Naive B cell (primary cell): Measurements from ENCODE around the gene METTL25. TPM values are rescaled to one million over a fixed set of nuclear protein-coding genes. Genes with fewer than 3 reads are reported as not detected.

Experiments used
- ATAC-seq, 2 donors: fragments of 150-1000 bp; cut with Tn5 transposase; 2 replicates each; pipeline ENCODE4 v1.10.0; 2021; ENCODE audit warnings: low read depth in 2 of 2, mild to moderate bottlenecking in 2 of 2, moderate library complexity in 2 of 2
- DNase-seq: peaks from one replicate; pipeline ENCODE4 v3.0.0; 2022
- H3K27ac Mint-ChIP-seq, 6 donors: one replicate each; pipeline ENCODE4 v1.8.0; 2020 to 2022; ENCODE audit warnings: mild to moderate bottlenecking in 6 of 6, mixed read lengths in 6 of 6, moderate library complexity in 5 of 6, inconsistent platforms in 2 of 6
- H3K27me3 Mint-ChIP-seq, 3 donors: one replicate each; pipeline ENCODE4 v1.8.0; 2021 to 2022; ENCODE audit warnings: mixed read lengths in 3 of 3, mild to moderate bottlenecking in 1 of 3
- H3K36me3 Mint-ChIP-seq, 2 donors: one replicate each; pipeline ENCODE4 v1.8.0; 2020 to 2022; ENCODE audit warnings: mixed read lengths in 2 of 2, inconsistent platforms in 1 of 2, mild to moderate bottlenecking in 1 of 2
- H3K4me1 Mint-ChIP-seq, 3 donors: one replicate each; pipeline ENCODE4 v1.8.0; 2020 to 2022; ENCODE audit warnings: mixed read lengths in 3 of 3, inconsistent platforms in 1 of 3, mild to moderate bottlenecking in 1 of 3, moderate library complexity in 1 of 3
- H3K4me3 Mint-ChIP-seq, 8 donors: one replicate each; pipeline ENCODE4 v1.8.0; 2020 to 2022; ENCODE audit warnings: mild to moderate bottlenecking in 8 of 8, mixed read lengths in 8 of 8, moderate library complexity in 8 of 8, inconsistent platforms in 2 of 8
- H3K9me3 Mint-ChIP-seq, 7 donors: one replicate each; pipeline ENCODE4 v1.8.0; 2020 to 2022; ENCODE audit warnings: mixed read lengths in 7 of 7, mild to moderate bottlenecking in 5 of 7, inconsistent platforms in 2 of 7, moderate library complexity in 1 of 7
- polyA plus RNA-seq, 6 donors: library from polyadenylated mRNA; unstranded; fragments of 300-500 nt; fragmentation: Illumina TruSeq; gene quantifications; one replicate each; pipeline ENCODE4 v1.2.3, GENCODE V29; 2021; ENCODE audit warnings: low read depth in 6 of 6

Gene METTL25
- polyA plus RNA-seq, 6 donors from 2014 or later = 4.4 to 15.6 (median 14.5) TPM

DNA sequence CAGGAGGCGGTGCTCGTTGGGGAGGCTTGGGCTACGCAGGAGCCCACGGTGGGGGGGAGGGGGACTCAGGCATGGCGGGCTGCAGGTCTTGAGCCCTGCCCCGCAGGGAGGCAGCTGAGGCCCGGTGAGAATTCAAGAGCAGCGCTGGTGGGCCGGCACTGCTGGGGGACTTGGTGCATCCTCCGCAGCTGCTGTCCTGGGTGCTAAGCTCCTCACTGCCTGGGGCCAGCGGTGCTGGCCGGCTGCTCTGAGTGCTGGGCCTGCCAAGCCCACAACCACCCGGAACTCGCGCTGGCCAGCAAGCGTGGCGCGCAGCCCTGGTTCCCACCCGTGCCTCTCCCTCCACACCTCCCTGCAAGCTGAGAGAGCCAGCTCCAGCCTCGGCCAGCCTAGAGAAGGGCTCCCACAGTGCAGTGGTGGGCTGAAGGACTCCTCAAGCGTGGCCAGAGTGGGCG lies 3.2 kb downstream of the METTL25 start:
- DNase-seq = no peak
- no peak overlapping the region for H3K27ac Mint-ChIP-seq

GRCh38 chr12:82363990-82364389 lies 5.7 kb downstream of the METTL25 start:
- Mint-ChIP-seq H3K36me3 (peaks cover 7 to 16% of the 10 kb centered on the region in 2 donors), H3K27me3 (no peaks in the 10 kb centered on the region), H3K4me3 (no peak overlapping the region), H3K27ac (no peak overlapping the region), H3K9me3 (peaks cover 0 to 3% (median 0%) of the 10 kb centered on the region in 7 donors), H3K4me1 (peaks cover 19 to 28% (median 20%) of the 10 kb centered on the region in 3 donors)
- ATAC-seq (no peak), DNase-seq (no peak)

More for the DNA sequence above, 3.2 kb downstream of the METTL25 start:
- H3K4me3 Mint-ChIP-seq = no peak overlapping the region
- no peaks in the 10 kb centered on the region for H3K9me3 Mint-ChIP-seq
- H3K4me1 Mint-ChIP-seq = peaks cover 26 to 41% (median 34%) of the 10 kb centered on the region in 3 donors
- H3K36me3 Mint-ChIP-seq = peaks cover 16 to 18% of the 10 kb centered on the region in 2 donors
- no peaks in the 10 kb centered on the region for H3K27me3 Mint-ChIP-seq
- ATAC-seq = no peak

DNA sequence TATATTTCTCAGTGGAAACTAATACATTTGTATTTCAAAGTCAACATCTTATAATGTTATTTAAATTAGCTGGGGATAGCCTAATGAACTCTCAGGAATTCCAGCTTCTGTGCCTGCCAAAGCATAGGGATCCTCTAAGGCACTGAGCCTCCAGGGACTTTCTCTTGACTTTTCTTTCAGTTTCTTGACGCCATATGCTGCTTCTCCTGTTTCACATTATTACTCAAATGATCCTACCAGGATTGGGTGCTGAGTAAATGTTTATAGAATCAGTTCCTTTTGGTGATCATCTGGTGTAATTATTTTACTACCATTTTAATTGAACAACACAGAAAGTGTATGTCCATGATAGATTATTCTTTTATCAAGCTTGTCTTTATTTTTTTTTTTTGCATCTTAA lies 7.9 kb downstream of the METTL25 start:
- Mint-ChIP-seq H3K9me3 (peaks cover 0 to 11% (median 3%) of the 10 kb centered on the region in 7 donors), H3K4me3 (no peak overlapping the region), H3K27me3 (no peaks in the 10 kb centered on the region), H3K27ac (peak overlapping the region in 1 of 6 donors; percentile 44), H3K36me3 (peaks cover 7 to 18% of the 10 kb centered on the region in 2 donors), H3K4me1 (peaks cover 7 to 17% (median 13%) of the 10 kb centered on the region in 3 donors)
- DNase-seq (no peak), ATAC-seq (no peak)

DNA sequence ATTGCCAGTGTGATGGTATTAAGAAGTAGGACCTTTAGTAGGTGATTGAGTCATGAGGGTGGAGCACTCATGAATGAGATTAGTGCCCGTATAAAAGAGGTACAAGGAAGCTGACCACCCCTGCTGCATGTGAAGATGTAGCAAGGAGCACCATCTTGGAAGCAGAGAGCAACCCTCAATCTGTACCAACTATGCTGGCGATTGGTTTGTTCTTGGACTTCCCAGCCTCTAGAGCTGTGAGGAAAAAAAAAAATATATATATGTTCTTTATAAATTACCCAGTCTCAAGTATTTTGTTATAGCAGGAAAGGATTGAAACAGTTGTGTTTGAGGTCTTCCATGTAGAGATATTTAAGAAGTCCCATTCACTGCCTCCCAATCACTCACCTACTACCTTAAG lies 16.9 kb downstream of the METTL25 start:
- Mint-ChIP-seq H3K27me3 (no peaks in the 10 kb centered on the region), H3K36me3 (peaks cover 30 to 38% of the 10 kb centered on the region in 2 donors), H3K4me3 (no peak overlapping the region), H3K4me1 (no peaks in the 10 kb centered on the region), H3K9me3 (peaks cover 7 to 23% (median 15%) of the 10 kb centered on the region in 7 donors), H3K27ac (no peak overlapping the region)
- no peak for ATAC-seq
- DNase-seq = no peak

DNA sequence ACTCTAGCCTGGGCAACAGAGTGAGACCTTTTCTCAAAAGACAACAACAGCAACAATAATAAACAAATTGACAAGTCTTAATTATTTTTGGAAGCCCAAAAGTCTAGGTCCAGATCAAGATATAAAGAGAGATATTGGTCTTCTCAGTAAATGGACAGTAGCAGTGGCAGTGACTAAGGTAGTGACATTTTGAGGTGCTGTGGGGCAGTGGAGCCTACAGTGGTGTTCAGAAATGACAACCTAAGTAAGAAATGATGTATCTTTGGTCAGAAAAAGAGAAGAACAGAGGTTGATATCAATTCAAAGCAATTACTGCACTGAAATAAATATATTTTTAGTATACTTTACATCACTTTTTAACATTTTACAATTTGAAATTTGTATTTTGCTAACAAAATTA lies 20.7 kb downstream of the METTL25 start:
- H3K9me3 Mint-ChIP-seq = peaks cover 4 to 15% (median 8%) of the 10 kb centered on the region in 7 donors
- H3K36me3 Mint-ChIP-seq = peaks cover 12 to 22% of the 10 kb centered on the region in 2 donors
- H3K27ac Mint-ChIP-seq = no peak overlapping the region
- no peak overlapping the region for H3K4me3 Mint-ChIP-seq
- DNase-seq (no peak), ATAC-seq (no peak)
- H3K4me1 Mint-ChIP-seq = peaks cover 0 to 3% (median 0%) of the 10 kb centered on the region in 3 donors
- no peaks in the 10 kb centered on the region for H3K27me3 Mint-ChIP-seq

DNA sequence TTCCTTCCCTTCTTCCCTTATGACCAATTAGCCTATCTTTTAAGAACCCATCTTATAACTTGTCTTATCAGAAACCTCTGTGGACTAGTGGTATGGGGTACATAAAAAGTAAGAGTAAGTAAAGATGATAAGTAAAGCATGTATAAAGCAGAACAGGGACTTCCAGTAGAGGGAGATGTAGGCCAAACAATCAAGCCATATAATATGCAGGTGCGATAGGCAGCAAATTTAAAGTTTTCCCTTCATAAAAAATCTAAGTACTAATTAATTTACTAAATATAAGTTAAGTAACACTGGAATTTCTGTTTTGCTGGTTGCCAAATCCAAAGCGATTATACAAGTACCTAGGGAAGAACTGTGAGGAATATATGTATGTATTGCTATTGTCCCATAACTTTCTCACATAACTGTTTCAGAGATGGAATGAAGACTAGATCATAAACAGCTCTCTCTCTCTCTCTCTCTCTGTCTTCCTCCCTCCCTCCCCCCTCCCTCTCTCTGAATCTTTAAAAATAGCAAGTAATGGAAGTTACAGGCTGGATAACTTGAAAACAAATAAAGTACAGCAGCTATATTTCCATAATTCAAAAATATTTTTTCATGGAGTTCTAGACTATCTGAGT lies 25.7 kb downstream of the METTL25 start:
- ATAC-seq = no peak
- Mint-ChIP-seq H3K4me3 (no peak overlapping the region), H3K9me3 (peaks cover 0 to 7% (median 0%) of the 10 kb centered on the region in 7 donors), H3K27ac (peak overlapping the region in 1 of 6 donors; percentile 71), H3K27me3 (no peaks in the 10 kb centered on the region), H3K36me3 (peaks cover 0 to 12% of the 10 kb centered on the region in 2 donors), H3K4me1 (peaks cover 0 to 3% (median 0%) of the 10 kb centered on the region in 3 donors)
- no peak for DNase-seq

GRCh38 chr12:82398879-82399278 lies 40.5 kb downstream of the METTL25 start:
- H3K36me3 Mint-ChIP-seq = peaks cover 10 to 32% of the 10 kb centered on the region in 2 donors
- H3K27ac Mint-ChIP-seq = no peak overlapping the region
- no peak overlapping the region for H3K4me3 Mint-ChIP-seq
- no peak for ATAC-seq
- DNase-seq = no peak
- no peaks in the 10 kb centered on the region for H3K4me1 Mint-ChIP-seq
- H3K27me3 Mint-ChIP-seq = no peaks in the 10 kb centered on the region
- no peaks in the 10 kb centered on the region for H3K9me3 Mint-ChIP-seq

DNA sequence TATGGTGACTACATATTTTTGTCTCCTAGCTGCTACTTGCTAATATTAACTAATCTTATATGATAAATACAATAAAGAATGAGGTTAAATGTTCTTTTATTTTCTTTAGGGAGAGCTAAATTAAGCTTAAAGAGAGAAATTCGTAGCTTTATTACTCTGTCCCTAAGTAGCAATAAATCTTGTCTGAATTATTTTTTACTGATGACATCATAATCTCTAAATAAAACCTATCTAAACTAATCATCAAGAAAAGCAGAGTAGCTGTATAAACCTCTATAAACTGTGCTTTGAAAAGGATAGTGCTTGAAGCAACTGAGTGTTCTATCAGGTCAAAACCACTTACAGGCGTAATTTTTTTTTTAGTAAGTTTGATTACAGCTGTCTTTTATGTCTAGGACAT lies 42.5 kb downstream of the METTL25 start:
- no peaks in the 10 kb centered on the region for H3K27me3 Mint-ChIP-seq
- H3K4me3 Mint-ChIP-seq = no peak overlapping the region
- no peak for ATAC-seq
- no peak for DNase-seq
- no peak overlapping the region for H3K27ac Mint-ChIP-seq
- peaks cover 7 to 39% of the 10 kb centered on the region in 2 donors for H3K36me3 Mint-ChIP-seq
- H3K4me1 Mint-ChIP-seq = no peaks in the 10 kb centered on the region
- H3K9me3 Mint-ChIP-seq = no peaks in the 10 kb centered on the region

- Mint-ChIP-seq H3K36me3 (peaks cover 21 to 40% of the 10 kb centered on the region in 2 donors), H3K27me3 (no peaks in the 10 kb centered on the region), H3K27ac (no peak overlapping the region), H3K4me3 (no peak overlapping the region), H3K4me1 (no peaks in the 10 kb centered on the region), H3K9me3 (no peaks in the 10 kb centered on the region)
- no peak for DNase-seq
- ATAC-seq = no peak
These were observed 48.3 kb downstream of the METTL25 start for GRCh38 chr12:82406651-82407050.

- Mint-ChIP-seq H3K36me3 (peaks cover 21 to 40% of the 10 kb centered on the region in 2 donors), H3K9me3 (no peaks in the 10 kb centered on the region), H3K4me3 (no peak overlapping the region), H3K27me3 (no peaks in the 10 kb centered on the region), H3K27ac (peak overlapping the region in 1 of 6 donors; percentile 73), H3K4me1 (no peaks in the 10 kb centered on the region)
- DNase-seq = no peak
- ATAC-seq = no peak
These were observed 49.2 kb downstream of the METTL25 start for GRCh38 chr12:82407481-82407880.

- Mint-ChIP-seq H3K27me3 (no peaks in the 10 kb centered on the region), H3K36me3 (peaks cover 21 to 40% of the 10 kb centered on the region in 2 donors), H3K9me3 (no peaks in the 10 kb centered on the region), H3K4me3 (no peak overlapping the region), H3K27ac (no peak overlapping the region), H3K4me1 (no peaks in the 10 kb centered on the region)
- DNase-seq (no peak), ATAC-seq (no peak)
These were observed 50.5 kb downstream of the METTL25 start for GRCh38 chr12:82408844-82409243.

GRCh38 chr12:82411546-82412230 lies 53.4 kb downstream of the METTL25 start:
- Mint-ChIP-seq H3K27ac (no peak overlapping the region), H3K9me3 (no peaks in the 10 kb centered on the region), H3K27me3 (no peaks in the 10 kb centered on the region), H3K4me3 (no peak overlapping the region), H3K36me3 (peaks cover 14 to 31% of the 10 kb centered on the region in 2 donors), H3K4me1 (no peaks in the 10 kb centered on the region)
- no peak for ATAC-seq
- DNase-seq = no peak

GRCh38 chr12:82412246-82412645 lies 53.9 kb downstream of the METTL25 start:
- no peak for ATAC-seq
- no peaks in the 10 kb centered on the region for H3K9me3 Mint-ChIP-seq
- peaks cover 12 to 29% of the 10 kb centered on the region in 2 donors for H3K36me3 Mint-ChIP-seq

DNA sequence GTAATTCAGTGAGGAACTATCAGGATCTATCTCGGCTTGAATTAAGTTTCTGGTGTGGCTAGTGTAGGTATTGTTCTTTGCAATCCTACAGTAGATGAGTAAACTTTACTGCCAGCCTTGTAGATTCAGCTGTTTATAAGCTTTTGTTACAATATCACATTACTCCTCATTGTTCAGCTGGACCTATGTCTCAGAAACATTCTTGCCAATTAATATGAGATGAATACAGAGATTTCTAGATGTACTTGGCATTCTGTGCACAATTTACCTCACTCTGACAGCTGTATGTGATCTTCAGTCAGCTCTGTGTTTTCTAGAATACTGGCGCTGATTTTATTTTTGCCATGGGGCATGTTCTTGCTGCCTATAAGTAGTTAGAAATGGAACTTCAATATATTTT lies 55.7 kb downstream of the METTL25 start:
- DNase-seq (no peak), ATAC-seq (no peak)
- no peak overlapping the region for H3K4me3 Mint-ChIP-seq
- H3K9me3 Mint-ChIP-seq = peaks cover 0 to 6% (median 0%) of the 10 kb centered on the region in 7 donors
- no peaks in the 10 kb centered on the region for H3K4me1 Mint-ChIP-seq
- H3K36me3 Mint-ChIP-seq = peaks cover 17 to 27% of the 10 kb centered on the region in 2 donors
- H3K27me3 Mint-ChIP-seq = no peaks in the 10 kb centered on the region
- H3K27ac Mint-ChIP-seq = no peak overlapping the region

More at GRCh38 chr12:82412246-82412645, 53.9 kb downstream of the METTL25 start:
- no peak overlapping the region for H3K27ac Mint-ChIP-seq
- no peak for DNase-seq
- H3K4me3 Mint-ChIP-seq = no peak overlapping the region
- H3K27me3 Mint-ChIP-seq = no peaks in the 10 kb centered on the region
- no peaks in the 10 kb centered on the region for H3K4me1 Mint-ChIP-seq
